ENCODE data around the gene PRR36. TPM values are rescaled to one million over a fixed set of nuclear protein-coding genes. Genes with fewer than 3 reads are reported as not detected.

Gene PRR36
- total and polyA plus RNA-seq, 8 donors: 1.2 to 13.4 (median 9.9) TPM

DNA sequence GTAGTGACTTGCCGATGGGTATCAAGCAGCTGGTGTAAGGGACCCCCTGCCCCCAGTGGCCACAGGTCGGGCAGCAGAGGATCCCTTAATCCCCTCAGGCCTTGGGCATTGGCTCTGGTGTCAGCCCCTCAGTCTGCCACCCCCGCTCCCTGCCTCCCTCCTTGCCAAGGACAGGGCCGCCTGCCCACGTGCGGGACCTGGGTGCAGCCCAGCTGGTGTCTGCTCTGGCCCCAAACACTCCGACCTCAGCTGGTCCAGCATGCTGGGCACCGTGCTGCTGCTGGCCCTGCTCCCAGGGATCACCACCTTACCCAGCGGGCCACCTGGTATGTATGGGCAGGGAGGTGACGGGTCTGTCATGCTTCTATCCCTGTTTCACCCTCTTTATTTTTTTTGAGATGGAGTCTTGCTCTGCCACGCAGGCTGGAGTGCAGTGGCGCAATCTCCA lies 40.4 kb upstream of the PRR36 start, which contains the start of gene TGFBR3L:
TGFBR3L (plus strand) TSS at position 233 of the 448 bp plus-strand sequence.
- ATAC-seq (no peak), DNase-seq (no peak)
- H3K27ac ChIP-seq: no peak within 1 kb of the TSS
- intact Hi-C loops (cut with DNase I): no loop called here
- H3K4me3 ChIP-seq: no peak within 1 kb of the TSS
- H3K4me1 ChIP-seq: peaks cover 16 to 40% of the 10 kb centered on the region in 2 donors
- TF ChIP-seq, protein P1, sequence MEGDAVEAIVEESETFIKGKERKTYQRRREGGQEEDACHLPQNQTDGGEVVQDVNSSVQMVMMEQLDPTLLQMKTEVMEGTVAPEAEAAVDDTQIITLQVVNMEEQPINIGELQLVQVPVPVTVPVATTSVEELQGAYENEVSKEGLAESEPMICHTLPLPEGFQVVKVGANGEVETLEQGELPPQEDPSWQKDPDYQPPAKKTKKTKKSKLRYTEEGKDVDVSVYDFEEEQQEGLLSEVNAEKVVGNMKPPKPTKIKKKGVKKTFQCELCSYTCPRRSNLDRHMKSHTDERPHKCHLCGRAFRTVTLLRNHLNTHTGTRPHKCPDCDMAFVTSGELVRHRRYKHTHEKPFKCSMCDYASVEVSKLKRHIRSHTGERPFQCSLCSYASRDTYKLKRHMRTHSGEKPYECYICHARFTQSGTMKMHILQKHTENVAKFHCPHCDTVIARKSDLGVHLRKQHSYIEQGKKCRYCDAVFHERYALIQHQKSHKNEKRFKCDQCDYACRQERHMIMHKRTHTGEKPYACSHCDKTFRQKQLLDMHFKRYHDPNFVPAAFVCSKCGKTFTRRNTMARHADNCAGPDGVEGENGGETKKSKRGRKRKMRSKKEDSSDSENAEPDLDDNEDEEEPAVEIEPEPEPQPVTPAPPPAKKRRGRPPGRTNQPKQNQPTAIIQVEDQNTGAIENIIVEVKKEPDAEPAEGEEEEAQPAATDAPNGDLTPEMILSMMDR (IDR thresholded peaks at IDR 0.05): no peak
- peaks cover 0 to 43% of the 10 kb centered on the region in 2 donors for H3K36me3 ChIP-seq
- H3K27me3 ChIP-seq: peaks cover 42 to 61% of the 10 kb centered on the region in 2 donors
- H3K9me3 ChIP-seq: no peaks in the 10 kb centered on the region

DNA sequence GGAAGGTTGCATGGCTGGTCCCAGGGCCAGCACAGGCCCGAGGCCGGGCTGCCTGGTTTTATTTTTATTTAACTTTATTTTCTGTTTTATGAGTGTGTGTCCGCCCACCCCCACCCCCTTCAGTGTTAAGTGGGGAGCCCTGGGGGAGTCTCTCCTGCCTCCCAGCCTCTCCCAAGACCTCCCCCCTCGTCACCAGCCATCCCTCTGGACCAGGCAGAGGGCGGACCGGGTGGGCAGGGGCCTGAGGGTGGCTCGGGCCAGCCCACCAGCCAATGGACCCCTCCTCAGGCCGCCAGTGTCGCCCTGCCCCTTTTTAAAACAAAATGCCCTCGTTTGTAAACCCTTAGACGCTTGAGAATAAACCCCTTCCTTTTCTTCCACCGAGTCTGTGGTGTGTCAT lies 39.9 kb upstream of the PRR36 start:
- intact Hi-C loops (cut with DNase I): no loop called here
- TF ChIP-seq, protein P1 (IDR thresholded peaks at IDR 0.05): no peak
- H3K9me3 ChIP-seq: no peaks in the 10 kb centered on the region
- DNase-seq (no peak), ATAC-seq (no peak)
- H3K27ac ChIP-seq: no peak overlapping the region
- H3K36me3 ChIP-seq: peaks cover 0 to 49% of the 10 kb centered on the region in 2 donors
- peaks cover 13 to 34% of the 10 kb centered on the region in 2 donors for H3K4me1 ChIP-seq
- H3K4me3 ChIP-seq: no peak overlapping the region
- H3K27me3 ChIP-seq: peaks cover 41 to 56% of the 10 kb centered on the region in 2 donors

DNA sequence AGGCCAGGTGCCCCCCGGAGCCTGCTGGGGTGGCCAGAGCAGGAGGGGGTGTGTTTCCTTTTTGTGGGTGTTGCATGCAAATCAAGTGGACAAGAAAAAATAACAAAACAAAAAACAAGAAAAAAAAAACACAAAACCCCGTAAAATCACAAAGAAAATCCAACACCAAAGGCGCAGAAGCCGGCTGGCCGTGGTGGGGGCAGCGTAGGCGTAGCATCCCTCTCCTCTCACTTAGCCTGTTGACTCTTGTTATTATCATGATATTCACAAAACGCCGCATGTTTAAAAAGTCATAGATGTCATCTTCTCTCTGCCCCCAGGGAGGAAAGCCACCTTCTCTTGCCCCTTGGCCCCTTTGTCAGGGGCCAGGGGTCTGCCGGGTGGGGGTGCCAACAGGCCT lies 39.5 kb upstream of the PRR36 start:
- Histone ChIP-seq H3K4me3 (no peak overlapping the region), H3K9me3 (no peaks in the 10 kb centered on the region), H3K27ac (no peak overlapping the region), H3K4me1 (peaks cover 13 to 30% of the 10 kb centered on the region in 2 donors), H3K27me3 (peaks cover 36 to 51% of the 10 kb centered on the region in 2 donors), H3K36me3 (peaks cover 0 to 53% of the 10 kb centered on the region in 2 donors)
- intact Hi-C loops (cut with DNase I): no loop called here
- DNase-seq (no peak), ATAC-seq (no peak)
- TF ChIP-seq, protein P1 (IDR thresholded peaks at IDR 0.05): no peak

DNA sequence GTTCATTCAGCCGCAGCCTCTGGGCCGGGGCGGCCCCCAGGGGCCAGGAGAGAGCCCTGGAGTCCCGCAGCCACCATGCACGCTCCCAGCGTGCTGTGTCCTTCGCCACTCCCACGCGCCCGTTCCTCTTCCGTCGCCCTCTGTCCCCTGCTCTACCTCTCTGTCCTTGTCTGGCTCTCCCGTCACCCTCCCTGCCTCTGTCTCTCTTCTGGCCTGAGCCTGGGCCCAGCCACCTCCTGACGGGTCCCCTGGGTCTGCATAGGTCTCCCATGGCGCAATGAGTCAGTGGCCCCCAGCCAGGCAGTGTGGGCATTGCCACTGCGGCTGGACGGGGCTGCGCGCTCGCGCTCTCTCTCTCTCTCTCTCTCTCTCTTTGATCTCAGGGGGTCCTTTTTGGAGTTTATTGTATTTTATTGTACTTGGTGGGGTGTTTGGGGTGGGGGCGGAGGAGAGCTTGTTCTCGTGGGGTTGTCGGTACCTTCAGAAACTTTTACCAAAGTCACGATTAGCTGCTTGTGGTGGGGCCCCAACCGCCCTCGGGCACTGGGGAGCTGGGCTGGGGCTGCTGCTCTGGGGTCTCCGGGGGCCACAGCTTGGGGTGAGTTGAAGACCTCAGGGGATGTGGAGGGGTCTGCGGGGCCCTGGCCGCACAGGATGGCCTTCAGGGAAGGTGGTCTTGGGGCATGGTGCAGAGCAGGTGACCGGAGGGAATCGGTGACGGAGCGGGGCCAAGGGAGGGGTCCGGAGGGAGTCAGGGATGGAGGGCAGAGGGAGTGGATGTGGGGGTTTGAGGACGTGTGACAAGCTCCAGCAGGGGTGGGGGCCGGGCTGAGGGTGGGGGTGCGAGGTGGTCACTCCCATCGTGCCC lies 38.7 kb upstream of the PRR36 start:
- H3K9me3 ChIP-seq: no peaks in the 10 kb centered on the region
- no peak for ATAC-seq

More for the DNA sequence above, 38.7 kb upstream of the PRR36 start:
- DNase-seq: peak in 1 of 4 donors; percentile 71
- intact Hi-C loops (cut with DNase I): no loop called here
- Histone ChIP-seq H3K36me3 (peaks cover 0 to 54% of the 10 kb centered on the region in 2 donors), H3K4me3 (no peak overlapping the region), H3K4me1 (peaks cover 13 to 25% of the 10 kb centered on the region in 2 donors), H3K27me3 (peaks cover 29 to 44% of the 10 kb centered on the region in 2 donors), H3K27ac (no peak overlapping the region)
- TF ChIP-seq, protein P1 (IDR thresholded peaks at IDR 0.05): no peak
